NCI-H187 (cell line): Measurements from ENCODE around the gene CEP70.
"Not testable (repeated sequence)": the region's sequence is repeated elsewhere in the genome, so short reads cannot be mapped to it uniquely, and the experiment has no call there.

ENCODE experiments used
- DNase-seq, 2 experiments: peaks; one replicate each; lab custom pipeline; 2025; lab: John Stamatoyannopoulos, UW

CEP70 gene

GRCh38 chr3:138513090-138513843 is 80.8 kb downstream of the CEP70 start:
- DNase-seq, result no peak

GRCh38 chr3:138511945-138512344 is 82.1 kb downstream of the CEP70 start:
- DNase-seq, result no peak

GRCh38 chr3:138509586-138509985 is 84.5 kb downstream of the CEP70 start:
- no peak for DNase-seq

GRCh38 chr3:138507524-138507923 is 86.5 kb downstream of the CEP70 start:
- no peak for DNase-seq

- DNase-seq, result no peak
Measured at GRCh38 chr3:138498991-138499390, 95.1 kb downstream of the CEP70 start.

GRCh38 chr3:138497851-138498250 is 96.2 kb downstream of the CEP70 start:
- DNase-seq, result no peak

GRCh38 chr3:138497021-138497420 is 97.0 kb downstream of the CEP70 start:
- DNase-seq, result no peak

GRCh38 chr3:138496436-138496835 is 97.6 kb downstream of the CEP70 start:
- DNase-seq, result no peak

- not testable (repeated sequence) for DNase-seq
Measured at GRCh38 chr3:138495638-138496037, 98.4 kb downstream of the CEP70 start.

GRCh38 chr3:138494607-138494929 is 99.5 kb downstream of the CEP70 start:
- DNase-seq, result no peak

GRCh38 chr3:138493804-138494606 is 100.1 kb downstream of the CEP70 start:
- DNase-seq, result no peak

- no peak for DNase-seq
Measured at GRCh38 chr3:138492980-138493675, 100.9 kb downstream of the CEP70 start.

- no peak for DNase-seq
Measured at GRCh38 chr3:138491971-138492370, 102.1 kb downstream of the CEP70 start.

GRCh38 chr3:138486580-138486979 is 107.5 kb downstream of the CEP70 start:
- not testable (repeated sequence) for DNase-seq

GRCh38 chr3:138484672-138485071 is 109.4 kb downstream of the CEP70 start:
- DNase-seq, result not testable (repeated sequence)

- no peak for DNase-seq
Measured at GRCh38 chr3:138479438-138479863, 114.6 kb downstream of the CEP70 start.

GRCh38 chr3:138477801-138478200 is 116.3 kb downstream of the CEP70 start:
- no peak for DNase-seq

- no peak for DNase-seq
Measured at GRCh38 chr3:138477120-138477519, 116.9 kb downstream of the CEP70 start.

GRCh38 chr3:138476526-138476925 is 117.5 kb downstream of the CEP70 start:
- no peak for DNase-seq

GRCh38 chr3:138474163-138474562 is 119.9 kb downstream of the CEP70 start:
- DNase-seq, result peak; percentile 26 to 70

- no peak for DNase-seq
Measured at GRCh38 chr3:138473391-138473790, 120.7 kb downstream of the CEP70 start.

GRCh38 chr3:138472141-138472825 is 121.8 kb downstream of the CEP70 start:
- no peak for DNase-seq
